DMS153 treated with DMSO at 0.1 percent for 48 hours (cell line): ENCODE measurements around the gene ADD2.
"Not testable (repeated sequence)": the region's sequence is repeated elsewhere in the genome, so short reads cannot be mapped to it uniquely, and the experiment has no call there.

Source experiments
- DNase-seq: peaks from one replicate; lab custom pipeline; 2025; ENCODE audit not compliant: unreplicated experiment; lab: John Stamatoyannopoulos, UW

ADD2 gene

GRCh38 chr2:70646420-70646818 is 121.6 kb downstream of the ADD2 start:
- no peak for DNase-seq

- peak; percentile 11 for DNase-seq
Measured at GRCh38 chr2:70645733-70646419, 122.1 kb downstream of the ADD2 start.

- DNase-seq: no peak
Measured at GRCh38 chr2:70643715-70644114, 124.3 kb downstream of the ADD2 start.

- DNase-seq: no peak
Measured at GRCh38 chr2:70641263-70641784, 126.7 kb downstream of the ADD2 start.

- no peak for DNase-seq
Measured at GRCh38 chr2:70639841-70640436, 128.1 kb downstream of the ADD2 start.

GRCh38 chr2:70638561-70638960 is 129.4 kb downstream of the ADD2 start:
- DNase-seq: no peak

GRCh38 chr2:70633508-70633907 is 134.5 kb downstream of the ADD2 start:
- DNase-seq: no peak

GRCh38 chr2:70632966-70633365 is 135.0 kb downstream of the ADD2 start:
- no peak for DNase-seq

- DNase-seq: no peak
Measured at GRCh38 chr2:70632388-70632787, 135.6 kb downstream of the ADD2 start.

- no peak for DNase-seq
Measured at GRCh38 chr2:70630761-70631160, 137.2 kb downstream of the ADD2 start.

GRCh38 chr2:70627211-70627898 is 140.6 kb downstream of the ADD2 start:
- DNase-seq: peak; percentile 78

GRCh38 chr2:70626254-70626990 is 141.6 kb downstream of the ADD2 start:
- no peak for DNase-seq

- not testable (repeated sequence) for DNase-seq
Measured at GRCh38 chr2:70621536-70621935, 146.5 kb downstream of the ADD2 start.

GRCh38 chr2:70620020-70620419 is 148.0 kb downstream of the ADD2 start:
- DNase-seq: no peak

- no peak for DNase-seq
Measured at GRCh38 chr2:70619167-70619566, 148.8 kb downstream of the ADD2 start.

- peak; percentile 63 for DNase-seq
Measured at GRCh38 chr2:70616168-70616694, 151.8 kb downstream of the ADD2 start.

- no peak for DNase-seq
Measured at GRCh38 chr2:70615222-70615621, 152.8 kb downstream of the ADD2 start.

- no peak for DNase-seq
Measured at GRCh38 chr2:70613521-70613920, 154.5 kb downstream of the ADD2 start.

- no peak for DNase-seq
Measured at GRCh38 chr2:70612574-70612973, 155.4 kb downstream of the ADD2 start.

GRCh38 chr2:70608373-70608772 is 159.6 kb downstream of the ADD2 start:
- no peak for DNase-seq

- no peak for DNase-seq
Measured at GRCh38 chr2:70607121-70607561, 160.9 kb downstream of the ADD2 start.
